Measurements from ENCODE around the gene THBS1. TPM values are rescaled to one million over a fixed set of nuclear protein-coding genes. Genes with fewer than 3 reads are reported as not detected.

THBS1 gene
- total and polyA plus RNA-seq, 4 donors, result 35.3 to 544 (median 325) TPM

GRCh38 chr15:39640665-39641064, 59.8 kb downstream of the THBS1 start:
- Histone ChIP-seq H3K27ac (ENCODE audit: low read depth in 1 of 2, low read length in 1 of 2) (no peak overlapping the region), H3K27me3 (ENCODE audit: control insufficient read depth in 3 of 3, insufficient read depth in 3 of 3, low read length in 2 of 3) (no peaks in the 10 kb centered on the region), H3K4me3 (no peak overlapping the region), H3K9ac (ENCODE audit: insufficient read depth in 1 of 2, low read length in 2 of 2) (no peak overlapping the region), H3K4me1 (ENCODE audit: control insufficient read depth in 5 of 5, insufficient read depth in 5 of 5, low read length in 5 of 5) (no peaks in the 10 kb centered on the region), H3K36me3 (ENCODE audit: control insufficient read depth in 4 of 4, insufficient read depth in 4 of 4, low read length in 4 of 4) (no peaks in the 10 kb centered on the region), H3K9me3 (ENCODE audit: control insufficient read depth in 4 of 4, insufficient read depth in 3 of 4, low read length in 3 of 4) (no peaks in the 10 kb centered on the region)
- 75 to 83% methylated on average over 3 of the region's 3 CpGs for WGBS, 2 donors
- DNase-seq, result no peak
- no peak for ATAC-seq (ENCODE audit: insufficient read depth, low FRiP score)
- TF ChIP-seq CTCF (IDR thresholded peaks at IDR 0.05; ENCODE audit: control extremely low read depth, extremely low read depth), result no peak

- Histone ChIP-seq H3K9me3 (ENCODE audit: control insufficient read depth in 4 of 4, insufficient read depth in 3 of 4, low read length in 3 of 4) (no peaks in the 10 kb centered on the region), H3K9ac (ENCODE audit: insufficient read depth in 1 of 2, low read length in 2 of 2) (no peak overlapping the region), H3K4me1 (ENCODE audit: control insufficient read depth in 5 of 5, insufficient read depth in 5 of 5, low read length in 5 of 5) (no peaks in the 10 kb centered on the region), H3K27me3 (ENCODE audit: control insufficient read depth in 3 of 3, insufficient read depth in 3 of 3, low read length in 2 of 3) (no peaks in the 10 kb centered on the region), H3K27ac (ENCODE audit: low read depth in 1 of 2, low read length in 1 of 2) (no peak overlapping the region), H3K36me3 (ENCODE audit: control insufficient read depth in 4 of 4, insufficient read depth in 4 of 4, low read length in 4 of 4) (no peaks in the 10 kb centered on the region), H3K4me3 (no peak overlapping the region)
- 86 to 93% methylated on average over 11 of the region's 11 CpGs for WGBS, 2 donors
- ATAC-seq (ENCODE audit: insufficient read depth, low FRiP score), result no peak
- no peak for TF ChIP-seq CTCF (IDR thresholded peaks at IDR 0.05; ENCODE audit: control extremely low read depth, extremely low read depth)
- DNase-seq, result peak in 1 of 3 donors; percentile 61
Observed at GRCh38 chr15:39641191-39641889, 60.5 kb downstream of the THBS1 start.

GRCh38 chr15:39642011-39642640, 61.2 kb downstream of the THBS1 start:
- H3K9me3 ChIP-seq (ENCODE audit: control insufficient read depth in 4 of 4, insufficient read depth in 3 of 4, low read length in 3 of 4), result no peaks in the 10 kb centered on the region

More at GRCh38 chr15:39642011-39642640, 61.2 kb downstream of the THBS1 start:
- Histone ChIP-seq H3K9ac (ENCODE audit: insufficient read depth in 1 of 2, low read length in 2 of 2) (no peak overlapping the region), H3K27me3 (ENCODE audit: control insufficient read depth in 3 of 3, insufficient read depth in 3 of 3, low read length in 2 of 3) (no peaks in the 10 kb centered on the region), H3K4me1 (ENCODE audit: control insufficient read depth in 5 of 5, insufficient read depth in 5 of 5, low read length in 5 of 5) (no peaks in the 10 kb centered on the region), H3K27ac (ENCODE audit: low read depth in 1 of 2, low read length in 1 of 2) (no peak overlapping the region), H3K36me3 (ENCODE audit: control insufficient read depth in 4 of 4, insufficient read depth in 4 of 4, low read length in 4 of 4) (no peaks in the 10 kb centered on the region), H3K4me3 (no peak overlapping the region)
- TF ChIP-seq CTCF (IDR thresholded peaks at IDR 0.05; ENCODE audit: control extremely low read depth, extremely low read depth), result no peak
- WGBS, 2 donors, result 64 to 83% methylated on average over 5 of the region's 5 CpGs
- DNase-seq, result no peak
- ATAC-seq (ENCODE audit: insufficient read depth, low FRiP score), result no peak

Data from lung (tissue), 12 donors.